SK-N-SH (cell line): ENCODE measurements around the gene CHID1. TPM values are rescaled to one million over a fixed set of nuclear protein-coding genes. Genes with fewer than 3 reads are reported as not detected.

ENCODE experiments used
- CTCF ChIA-PET: fragments of 300-600, 350-600 bp; formaldehyde crosslinking; extraction: SDS; loops from one replicate; lab custom pipeline; 2021; lab: Yijun Ruan, JAX
- POLR2A ChIA-PET: fragments of 350-600 bp; sonication (Branson Sonifier 250); formaldehyde crosslinking; extraction: SDS; loops from one replicate; lab custom pipeline; 2020; ENCODE audit warnings: antibody characterized with exemption, inconsistent platforms; lab: Yijun Ruan, JAX
- DNase-seq: peaks from one replicate; pipeline ENCODE4 v3.0.0; 2012
- H2AFZ ChIP-seq: fragments of 200-600 bp; sonication (generic); 2 replicates; pipeline ENCODE4 v1.8.1; 2016; ENCODE audit warnings: antibody characterized with exemption, mild to moderate bottlenecking, low read depth
- H3F3A ChIP-seq: fragments of 200-600 bp; sonication (generic); replicated peaks from 2 replicates; pipeline ENCODE3; 2016; ENCODE audit warnings: antibody characterized with exemption, mild to moderate bottlenecking; ENCODE audit not compliant: insufficient read depth
- H3K27ac ChIP-seq, 2 experiments: fragments of 200-500 bp in 1 of 2; fragments of 200-600 bp in 1 of 2; sonication (Bioruptor generic) in 1 of 2; sonication (generic), shearing (Covaris generic) in 1 of 2; 2 replicates each; pipeline versions ENCODE4 v1.5.1 to v1.6.1; 2014 to 2016; ENCODE audit warnings: low read depth in 2 of 2, inconsistent platforms in 1 of 2, low read length in 1 of 2, mild to moderate bottlenecking in 1 of 2, mixed read lengths in 1 of 2
- H3K27me3 ChIP-seq: fragments of 200-600 bp; sonication (generic), shearing (Covaris generic); 2 replicates; pipeline ENCODE4 v1.6.1; 2016; ENCODE audit warnings: mixed run types; ENCODE audit not compliant: insufficient read depth
- H3K36me3 ChIP-seq, 2 experiments: fragments of 200-500 bp in 1 of 2; fragments of 200-600 bp in 1 of 2; sonication (Bioruptor generic) in 1 of 2; sonication (generic) in 1 of 2; replicated peaks in 1 of 2; 2 replicates each; pipeline versions ENCODE3 to v1.5.1; 2014 to 2016; ENCODE audit warnings: low read length in 1 of 2, mild to moderate bottlenecking in 1 of 2; ENCODE audit not compliant: insufficient read depth in 2 of 2, control insufficient read depth in 1 of 2
- H3K4me1 ChIP-seq, 2 experiments: fragments of 200-500 bp in 1 of 2; fragments of 200-600 bp in 1 of 2; sonication (Bioruptor generic) in 1 of 2; sonication (generic), shearing (Covaris generic) in 1 of 2; 2 replicates each; pipeline versions ENCODE4 v1.5.1 to v1.6.1; 2014 to 2016; ENCODE audit warnings: low read depth in 1 of 2, low read length in 1 of 2, mixed run types in 1 of 2; ENCODE audit not compliant: insufficient read depth in 2 of 2, control insufficient read depth in 1 of 2
- H3K4me2 ChIP-seq: fragments of 200-600 bp; sonication (generic), shearing (Covaris generic); 2 replicates; pipeline ENCODE4 v1.6.1; 2017; ENCODE audit warnings: mixed run types
- H3K4me3 ChIP-seq, 2 experiments: fragments of 200-500 bp in 1 of 2; fragments of 200-600 bp in 1 of 2; sonication (Bioruptor generic) in 1 of 2; sonication (generic), shearing (Covaris generic) in 1 of 2; 2 replicates each; pipeline versions ENCODE4 v1.5.1 to v1.8.1; 2014 to 2016; ENCODE audit warnings: low read depth in 2 of 2, inconsistent platforms in 1 of 2, low read length in 1 of 2, mild to moderate bottlenecking in 1 of 2, mixed read lengths in 1 of 2, moderate library complexity in 1 of 2
- H3K79me2 ChIP-seq: fragments of 200-600 bp; sonication (generic); 2 replicates; pipeline ENCODE4 v1.8.1; 2017; ENCODE audit warnings: mild to moderate bottlenecking; ENCODE audit not compliant: insufficient read depth
- H3K9ac ChIP-seq: fragments of 200-600 bp; sonication (generic); 2 replicates; pipeline ENCODE4 v1.6.1; 2017; ENCODE audit warnings: mixed run types
- H3K9me2 ChIP-seq: fragments of 200-600 bp; sonication (generic); 2 replicates; pipeline ENCODE4 v1.6.1; 2017; ENCODE audit warnings: mixed run types
- H3K9me3 ChIP-seq: fragments of 200-600 bp; sonication (generic); 2 replicates; pipeline ENCODE4 v1.6.1; 2017; ENCODE audit warnings: mixed run types, mild to moderate bottlenecking, moderate library complexity
- H4K20me1 ChIP-seq: fragments of 200-600 bp; sonication (generic); 2 replicates; pipeline ENCODE4 v1.6.1; 2017; ENCODE audit warnings: mild to moderate bottlenecking, mixed run types; ENCODE audit not compliant: insufficient read depth
- CHD2 ChIP-seq: fragments of 150-350 bp; IDR thresholded peaks from 2 replicates; pipeline ENCODE4 v1.6.1; 2018; ENCODE audit warnings: low read length; ENCODE audit not compliant: partially characterized antibody
- EP300 ChIP-seq, 2 experiments: IDR thresholded peaks; 2 replicates each; pipeline versions ENCODE4 v1.4.0 to v1.6.1; 2012; ENCODE audit warnings: borderline replicate concordance in 1 of 2, low read depth in 1 of 2, low read length in 1 of 2
- EZH2phosphoT487 ChIP-seq: fragments of 200-600 bp; sonication (generic); IDR thresholded peaks from 2 replicates; pipeline ENCODE4 v1.6.1; 2017; ENCODE audit warnings: low read depth, mixed run types, mild to moderate bottlenecking, antibody characterized with exemption, moderate library complexity, borderline replicate concordance
- JUND ChIP-seq: IDR thresholded peaks from 2 replicates; pipeline ENCODE4 v1.4.0; 2012
- NRF1 ChIP-seq: IDR thresholded peaks from 2 replicates; pipeline ENCODE4 v1.6.1; 2012; ENCODE audit warnings: low read depth, mild to moderate bottlenecking, low read length
- RAD21 ChIP-seq: IDR thresholded peaks from 2 replicates; pipeline ENCODE4 v1.6.1; 2012; ENCODE audit warnings: mild to moderate bottlenecking, low read length
- RXRA ChIP-seq: IDR thresholded peaks from 2 replicates; pipeline ENCODE4 v1.4.0; 2012; ENCODE audit warnings: low read depth, mild to moderate bottlenecking, borderline replicate concordance
- SIN3A ChIP-seq: IDR thresholded peaks from 2 replicates; pipeline ENCODE4 v1.6.1; 2012; ENCODE audit warnings: low read depth, mild to moderate bottlenecking, low read length, moderate library complexity, borderline replicate concordance
- WGBS: methylation state at CpG from one replicate; pipeline ENCODE4 v1.1.6; 2017; ENCODE audit warnings: low lambda C conversion rate; 5-methylcytosine and 5-hydroxymethylcytosine counted together
- polyA plus RNA-seq, 3 experiments: library from polyadenylated mRNA; depleted of rRNA; stranded (reverse); fragments of >200 nt; gene quantifications; 2 replicates each; pipeline ENCODE4 v1.2.3, GENCODE V29; 2012
- TF ChIP-seq, protein P1 (sequence below): fragments of 200-600 bp; sonication (generic); IDR thresholded peaks from 2 replicates; pipeline ENCODE4 v1.6.1; 2017; ENCODE audit warnings: antibody characterized with exemption, mild to moderate bottlenecking, moderate library complexity
- TF ChIP-seq, protein P2 (sequence below): IDR thresholded peaks from 2 replicates; pipeline ENCODE4 v1.4.0; 2012; ENCODE audit warnings: low read depth, borderline replicate concordance
- TF ChIP-seq, protein P3 (sequence below): IDR thresholded peaks from 2 replicates; pipeline ENCODE4 v1.4.0; 2012; ENCODE audit warnings: low read depth, borderline replicate concordance
- TF ChIP-seq, protein P4 (sequence below): fragments of 150-350 bp; IDR thresholded peaks from 2 replicates; pipeline ENCODE4 v1.6.1; 2017; ENCODE audit warnings: antibody characterized with exemption, low read length, low read depth, borderline replicate concordance
- TF ChIP-seq, protein P5 (sequence below): fragments of 150-350 bp; IDR thresholded peaks from 2 replicates; pipeline ENCODE4 v1.6.1; 2016; ENCODE audit warnings: mild to moderate bottlenecking, low read depth, low read length
- TF ChIP-seq, protein P6 (sequence below): IDR thresholded peaks from 2 replicates; pipeline ENCODE4; 2012

Gene CHID1
- polyA plus RNA-seq, 1 of the 3 experiments (the other 2 are of a cell fraction): 231 TPM

DNA sequence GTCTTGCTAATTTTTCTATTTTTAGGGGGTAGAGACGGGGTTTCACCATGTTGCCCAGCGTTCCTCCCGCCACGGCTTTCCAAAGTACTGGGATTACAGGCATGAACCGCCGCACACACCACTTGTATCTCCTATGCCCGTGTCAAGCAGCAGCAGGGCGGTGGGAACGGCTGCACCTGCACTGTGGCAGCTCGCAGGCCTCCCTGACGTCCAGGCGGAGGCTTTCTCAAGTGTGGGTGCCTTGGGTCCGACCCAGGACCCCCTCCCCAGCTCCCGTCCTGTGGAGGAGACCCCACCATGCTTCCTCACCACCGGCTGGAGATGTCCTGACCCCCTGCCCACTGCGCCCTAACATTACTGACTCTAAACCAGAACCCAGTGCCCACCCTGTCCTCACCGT is 42.2 kb downstream of the CHID1 start:
- H3K27ac ChIP-seq: no peak overlapping the region
- H3K36me3 ChIP-seq: peaks cover 0 to 21% of the 10 kb centered on the region in 2 experiments
- no peak overlapping the region for H3K9ac ChIP-seq
- POLR2A ChIA-PET: no interaction called here
- CTCF ChIA-PET: interaction anchor here (0.9 kb wide), 1 partner anchor 20 kb away, joined by 3 read pairs; no protein-coding TSS in a partner anchor
- H3F3A ChIP-seq: peaks cover 3% of the 10 kb centered on the region
- no peaks in the 10 kb centered on the region for H3K9me3 ChIP-seq
- no peak overlapping the region for H3K4me2 ChIP-seq
- peaks cover 10% of the 10 kb centered on the region; the same call in 1 of the 2 replicates for H4K20me1 ChIP-seq
- DNase-seq: no peak
- H3K9me2 ChIP-seq: no peaks in the 10 kb centered on the region
- H3K4me1 ChIP-seq: peaks cover 0 to 5% of the 10 kb centered on the region in 2 experiments; a peak in 1 of 4 replicates
- H3K4me3 ChIP-seq: no peak overlapping the region
- whole genome bisulfite sequencing: 86% methylated on average over 12 of the region's 17 CpGs
- no peak overlapping the region for H2AFZ ChIP-seq
- no peaks in the 10 kb centered on the region for H3K27me3 ChIP-seq
- H3K79me2 ChIP-seq: no peaks in the 10 kb centered on the region
- TF ChIP-seq, protein P1, sequence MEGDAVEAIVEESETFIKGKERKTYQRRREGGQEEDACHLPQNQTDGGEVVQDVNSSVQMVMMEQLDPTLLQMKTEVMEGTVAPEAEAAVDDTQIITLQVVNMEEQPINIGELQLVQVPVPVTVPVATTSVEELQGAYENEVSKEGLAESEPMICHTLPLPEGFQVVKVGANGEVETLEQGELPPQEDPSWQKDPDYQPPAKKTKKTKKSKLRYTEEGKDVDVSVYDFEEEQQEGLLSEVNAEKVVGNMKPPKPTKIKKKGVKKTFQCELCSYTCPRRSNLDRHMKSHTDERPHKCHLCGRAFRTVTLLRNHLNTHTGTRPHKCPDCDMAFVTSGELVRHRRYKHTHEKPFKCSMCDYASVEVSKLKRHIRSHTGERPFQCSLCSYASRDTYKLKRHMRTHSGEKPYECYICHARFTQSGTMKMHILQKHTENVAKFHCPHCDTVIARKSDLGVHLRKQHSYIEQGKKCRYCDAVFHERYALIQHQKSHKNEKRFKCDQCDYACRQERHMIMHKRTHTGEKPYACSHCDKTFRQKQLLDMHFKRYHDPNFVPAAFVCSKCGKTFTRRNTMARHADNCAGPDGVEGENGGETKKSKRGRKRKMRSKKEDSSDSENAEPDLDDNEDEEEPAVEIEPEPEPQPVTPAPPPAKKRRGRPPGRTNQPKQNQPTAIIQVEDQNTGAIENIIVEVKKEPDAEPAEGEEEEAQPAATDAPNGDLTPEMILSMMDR: no peak
- TF ChIP-seq SIN3A (no peak), EP300 (IDR thresholded peaks at IDR 0.05; ENCODE audit: borderline replicate concordance in 1 of 2, low read depth in 1 of 2, low read length in 1 of 2) (no peak), CHD2 (no peak), RXRA (no peak), JUND (no peak), NRF1 (no peak), RAD21 (no peak), EZH2phosphoT487 (no peak)
- TF ChIP-seq, protein P2, sequence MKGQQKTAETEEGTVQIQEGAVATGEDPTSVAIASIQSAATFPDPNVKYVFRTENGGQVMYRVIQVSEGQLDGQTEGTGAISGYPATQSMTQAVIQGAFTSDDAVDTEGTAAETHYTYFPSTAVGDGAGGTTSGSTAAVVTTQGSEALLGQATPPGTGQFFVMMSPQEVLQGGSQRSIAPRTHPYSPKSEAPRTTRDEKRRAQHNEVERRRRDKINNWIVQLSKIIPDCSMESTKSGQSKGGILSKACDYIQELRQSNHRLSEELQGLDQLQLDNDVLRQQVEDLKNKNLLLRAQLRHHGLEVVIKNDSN: no peak
- TF ChIP-seq, protein P3, sequence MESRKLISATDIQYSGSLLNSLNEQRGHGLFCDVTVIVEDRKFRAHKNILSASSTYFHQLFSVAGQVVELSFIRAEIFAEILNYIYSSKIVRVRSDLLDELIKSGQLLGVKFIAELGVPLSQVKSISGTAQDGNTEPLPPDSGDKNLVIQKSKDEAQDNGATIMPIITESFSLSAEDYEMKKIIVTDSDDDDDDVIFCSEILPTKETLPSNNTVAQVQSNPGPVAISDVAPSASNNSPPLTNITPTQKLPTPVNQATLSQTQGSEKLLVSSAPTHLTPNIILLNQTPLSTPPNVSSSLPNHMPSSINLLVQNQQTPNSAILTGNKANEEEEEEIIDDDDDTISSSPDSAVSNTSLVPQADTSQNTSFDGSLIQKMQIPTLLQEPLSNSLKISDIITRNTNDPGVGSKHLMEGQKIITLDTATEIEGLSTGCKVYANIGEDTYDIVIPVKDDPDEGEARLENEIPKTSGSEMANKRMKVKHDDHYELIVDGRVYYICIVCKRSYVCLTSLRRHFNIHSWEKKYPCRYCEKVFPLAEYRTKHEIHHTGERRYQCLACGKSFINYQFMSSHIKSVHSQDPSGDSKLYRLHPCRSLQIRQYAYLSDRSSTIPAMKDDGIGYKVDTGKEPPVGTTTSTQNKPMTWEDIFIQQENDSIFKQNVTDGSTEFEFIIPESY: no peak
- TF ChIP-seq, protein P4, sequence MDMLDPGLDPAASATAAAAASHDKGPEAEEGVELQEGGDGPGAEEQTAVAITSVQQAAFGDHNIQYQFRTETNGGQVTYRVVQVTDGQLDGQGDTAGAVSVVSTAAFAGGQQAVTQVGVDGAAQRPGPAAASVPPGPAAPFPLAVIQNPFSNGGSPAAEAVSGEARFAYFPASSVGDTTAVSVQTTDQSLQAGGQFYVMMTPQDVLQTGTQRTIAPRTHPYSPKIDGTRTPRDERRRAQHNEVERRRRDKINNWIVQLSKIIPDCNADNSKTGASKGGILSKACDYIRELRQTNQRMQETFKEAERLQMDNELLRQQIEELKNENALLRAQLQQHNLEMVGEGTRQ: no peak
- TF ChIP-seq, protein P5, sequence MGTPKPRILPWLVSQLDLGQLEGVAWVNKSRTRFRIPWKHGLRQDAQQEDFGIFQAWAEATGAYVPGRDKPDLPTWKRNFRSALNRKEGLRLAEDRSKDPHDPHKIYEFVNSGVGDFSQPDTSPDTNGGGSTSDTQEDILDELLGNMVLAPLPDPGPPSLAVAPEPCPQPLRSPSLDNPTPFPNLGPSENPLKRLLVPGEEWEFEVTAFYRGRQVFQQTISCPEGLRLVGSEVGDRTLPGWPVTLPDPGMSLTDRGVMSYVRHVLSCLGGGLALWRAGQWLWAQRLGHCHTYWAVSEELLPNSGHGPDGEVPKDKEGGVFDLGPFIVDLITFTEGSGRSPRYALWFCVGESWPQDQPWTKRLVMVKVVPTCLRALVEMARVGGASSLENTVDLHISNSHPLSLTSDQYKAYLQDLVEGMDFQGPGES: no peak
- TF ChIP-seq, protein P6, sequence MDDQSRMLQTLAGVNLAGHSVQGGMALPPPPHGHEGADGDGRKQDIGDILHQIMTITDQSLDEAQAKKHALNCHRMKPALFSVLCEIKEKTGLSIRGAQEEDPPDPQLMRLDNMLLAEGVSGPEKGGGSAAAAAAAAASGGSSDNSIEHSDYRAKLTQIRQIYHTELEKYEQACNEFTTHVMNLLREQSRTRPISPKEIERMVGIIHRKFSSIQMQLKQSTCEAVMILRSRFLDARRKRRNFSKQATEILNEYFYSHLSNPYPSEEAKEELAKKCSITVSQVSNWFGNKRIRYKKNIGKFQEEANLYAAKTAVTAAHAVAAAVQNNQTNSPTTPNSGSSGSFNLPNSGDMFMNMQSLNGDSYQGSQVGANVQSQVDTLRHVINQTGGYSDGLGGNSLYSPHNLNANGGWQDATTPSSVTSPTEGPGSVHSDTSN: no peak
